Measurements from ENCODE around the gene GTF2IRD1. TPM values are rescaled to one million over a fixed set of nuclear protein-coding genes. Genes with fewer than 3 reads are reported as not detected.

The GTF2IRD1 gene
- polyA plus RNA-seq, 3 donors: not detected

GRCh38 chr7:74584160-74584954, 130.7 kb downstream of the GTF2IRD1 start:
- Histone ChIP-seq H3K9me3 (replicated peaks in 1 of 2; ENCODE audit: control insufficient read depth in 1 of 2, insufficient read depth in 1 of 2, low read length in 2 of 2) (no peaks in the 10 kb centered on the region), H3K4me1 (ENCODE audit: control insufficient read depth in 1 of 2, insufficient read depth in 2 of 2, low read length in 2 of 2) (peaks cover 4 to 5% of the 10 kb centered on the region in 2 donors), H3K27me3 (ENCODE audit: control insufficient read depth in 2 of 2, insufficient read depth in 2 of 2, low read length in 2 of 2) (no peaks in the 10 kb centered on the region), H3K4me2 (replicated peaks; ENCODE audit: extremely low read depth, low read length, poor library complexity, severe bottlenecking) (no peak overlapping the region), H3K36me3 (replicated peaks in 1 of 2; ENCODE audit: control insufficient read depth in 1 of 2, insufficient read depth in 2 of 2, low read length in 2 of 2) (no peaks in the 10 kb centered on the region), H3K79me2 (ENCODE audit: insufficient read depth, low read length) (no peaks in the 10 kb centered on the region), H4K20me1 (ENCODE audit: insufficient read depth, low read length) (no peaks in the 10 kb centered on the region), H3K4me3 (replicated peaks in 1 of 3; ENCODE audit: low read depth in 2 of 3, low read length in 3 of 3) (no peak overlapping the region), H3K27ac (ENCODE audit: low read depth in 1 of 2, low read length in 2 of 2) (no peak overlapping the region), H3K9ac (ENCODE audit: insufficient read depth, low read length, poor library complexity, severe bottlenecking) (no peak overlapping the region), H2AFZ (ENCODE audit: insufficient read depth, low read depth, low read length, poor library complexity, severe bottlenecking) (no peak overlapping the region)
- Mint-ChIP-seq H3K36me3 (no peaks in the 10 kb centered on the region), H3K9me3 (no peaks in the 10 kb centered on the region), H3K4me3 (no peak overlapping the region), H3K27me3 (ENCODE audit: low read depth in 3 of 3) (peaks cover 3 to 6% (median 5%) of the 10 kb centered on the region in 3 donors), H3K27ac (peak overlapping the region in 1 of 7 donors; percentile 75), H3K4me1 (peaks cover 9% of the 10 kb centered on the region)
- intact Hi-C loops (cut with micrococcal nuclease): no loop called here
- 99% methylated on average over 15 of the region's 17 CpGs for WGBS (ENCODE audit: insufficient coverage)
- DNase-seq: no peak
- no peak for TF ChIP-seq CTCF (IDR thresholded peaks at IDR 0.05)

- no peak overlapping the region for H3K9ac ChIP-seq (ENCODE audit: insufficient read depth, low read length, poor library complexity, severe bottlenecking)
- H3K4me1 Mint-ChIP-seq: peaks cover 9% of the 10 kb centered on the region
Measured at GRCh38 chr7:74585844-74586243, 132.1 kb downstream of the GTF2IRD1 start.

More at GRCh38 chr7:74585844-74586243, 132.1 kb downstream of the GTF2IRD1 start:
- no peak for TF ChIP-seq CTCF (IDR thresholded peaks at IDR 0.05)
- Histone ChIP-seq H4K20me1 (ENCODE audit: insufficient read depth, low read length) (no peaks in the 10 kb centered on the region), H3K4me3 (replicated peaks in 1 of 3; ENCODE audit: low read depth in 2 of 3, low read length in 3 of 3) (no peak overlapping the region), H3K27me3 (ENCODE audit: control insufficient read depth in 2 of 2, insufficient read depth in 2 of 2, low read length in 2 of 2) (no peaks in the 10 kb centered on the region), H3K36me3 (replicated peaks in 1 of 2; ENCODE audit: control insufficient read depth in 1 of 2, insufficient read depth in 2 of 2, low read length in 2 of 2) (no peaks in the 10 kb centered on the region), H3K9me3 (replicated peaks in 1 of 2; ENCODE audit: control insufficient read depth in 1 of 2, insufficient read depth in 1 of 2, low read length in 2 of 2) (no peaks in the 10 kb centered on the region), H3K27ac (ENCODE audit: low read depth in 1 of 2, low read length in 2 of 2) (no peak overlapping the region), H2AFZ (ENCODE audit: insufficient read depth, low read depth, low read length, poor library complexity, severe bottlenecking) (no peak overlapping the region), H3K79me2 (ENCODE audit: insufficient read depth, low read length) (no peaks in the 10 kb centered on the region), H3K4me2 (replicated peaks; ENCODE audit: extremely low read depth, low read length, poor library complexity, severe bottlenecking) (no peak overlapping the region), H3K4me1 (ENCODE audit: control insufficient read depth in 1 of 2, insufficient read depth in 2 of 2, low read length in 2 of 2) (peaks cover 4 to 5% of the 10 kb centered on the region in 2 donors)
- peaks cover 3 to 6% (median 5%) of the 10 kb centered on the region in 3 donors for H3K27me3 Mint-ChIP-seq (ENCODE audit: low read depth in 3 of 3)
- H3K36me3 Mint-ChIP-seq: no peaks in the 10 kb centered on the region
- no peak overlapping the region for H3K4me3 Mint-ChIP-seq
- DNase-seq: no peak
- peak overlapping the region in 1 of 7 donors; percentile 71 for H3K27ac Mint-ChIP-seq
- H3K9me3 Mint-ChIP-seq: no peaks in the 10 kb centered on the region
- intact Hi-C loops (cut with micrococcal nuclease): no loop called here

All from CD14-positive monocyte (primary cell).